ENCODE data around the gene MAN1C1.
"Not testable (repeated sequence)": the region's sequence is repeated elsewhere in the genome, so short reads cannot be mapped to it uniquely, and the experiment has no call there.

MAN1C1 gene

GRCh38 chr1:25658791-25659431 is 42.3 kb downstream of the MAN1C1 start:
- no peak for DNase-seq

- DNase-seq = no peak
Measured at GRCh38 chr1:25661043-25661815, 44.6 kb downstream of the MAN1C1 start.

GRCh38 chr1:25662061-25662460 is 45.5 kb downstream of the MAN1C1 start:
- DNase-seq = no peak

GRCh38 chr1:25662959-25663358 is 46.4 kb downstream of the MAN1C1 start:
- not testable (repeated sequence) for DNase-seq

GRCh38 chr1:25664357-25665199 is 48.0 kb downstream of the MAN1C1 start:
- DNase-seq = peak; percentile 27

GRCh38 chr1:25666460-25666859 is 49.9 kb downstream of the MAN1C1 start:
- no peak for DNase-seq

GRCh38 chr1:25668931-25669573 is 52.5 kb downstream of the MAN1C1 start:
- no peak for DNase-seq

GRCh38 chr1:25669781-25670567 is 53.4 kb downstream of the MAN1C1 start:
- DNase-seq = no peak

GRCh38 chr1:25671929-25672328 is 55.3 kb downstream of the MAN1C1 start:
- DNase-seq = no peak

- no peak for DNase-seq
Measured at GRCh38 chr1:25672763-25673409, 56.3 kb downstream of the MAN1C1 start.

GRCh38 chr1:25673456-25673855 is 56.9 kb downstream of the MAN1C1 start:
- no peak for DNase-seq

- DNase-seq = no peak
Measured at GRCh38 chr1:25673962-25674806, 57.6 kb downstream of the MAN1C1 start.

- DNase-seq = no peak
Measured at GRCh38 chr1:25674807-25675084, 58.2 kb downstream of the MAN1C1 start.

GRCh38 chr1:25675729-25676476 is 59.3 kb downstream of the MAN1C1 start:
- DNase-seq = no peak

- DNase-seq = peak; percentile 67
Measured at GRCh38 chr1:25676488-25676887, 59.9 kb downstream of the MAN1C1 start.

GRCh38 chr1:25677193-25677773 is 60.7 kb downstream of the MAN1C1 start:
- no peak for DNase-seq

- no peak for DNase-seq
Measured at GRCh38 chr1:25679171-25679570, 62.6 kb downstream of the MAN1C1 start.

- no peak for DNase-seq
Measured at GRCh38 chr1:25680701-25681100, 64.1 kb downstream of the MAN1C1 start.

GRCh38 chr1:25682059-25682601 is 65.5 kb downstream of the MAN1C1 start:
- DNase-seq = no peak

GRCh38 chr1:25683177-25683576 is 66.6 kb downstream of the MAN1C1 start:
- no peak for DNase-seq
